ENCODE results near the gene CD320.

The CD320 gene

DNA sequence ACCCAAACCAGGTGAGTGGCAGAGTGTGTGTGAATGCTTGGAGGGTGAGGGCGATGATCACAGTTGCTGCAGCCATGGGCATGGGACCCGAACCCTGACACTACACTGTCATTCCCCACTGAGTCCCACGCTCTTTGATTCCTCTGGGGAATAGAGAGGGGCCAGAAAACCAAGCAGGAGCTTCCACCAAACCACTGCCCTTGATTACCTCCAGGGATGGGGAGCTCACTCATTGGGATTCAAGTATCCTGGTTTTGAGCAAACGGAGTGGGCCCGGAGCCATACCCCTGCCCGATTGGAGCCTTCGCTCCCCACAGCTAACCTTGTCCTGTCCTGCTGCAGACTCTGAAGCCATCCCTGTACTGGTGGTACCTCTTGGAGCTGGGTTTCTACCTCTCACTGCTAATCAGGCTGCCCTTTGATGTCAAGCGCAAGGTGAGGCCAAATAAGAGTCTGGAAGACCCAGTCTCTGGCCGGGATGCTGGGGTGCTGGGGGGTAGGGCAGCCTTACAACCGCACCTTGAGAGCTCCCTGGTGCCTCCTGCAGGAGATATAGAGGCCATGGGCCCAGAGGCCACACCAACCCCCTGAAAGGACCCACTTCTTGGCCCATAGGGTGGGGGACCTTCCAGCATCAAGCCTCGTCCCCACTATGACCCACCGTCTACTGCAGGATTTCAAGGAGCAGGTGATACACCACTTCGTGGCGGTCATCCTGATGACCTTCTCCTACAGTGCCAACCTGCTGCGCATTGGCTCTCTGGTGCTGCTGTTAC is 51.7 kb downstream of the CD320 start:
- Histone ChIP-seq H3K27ac (no peak overlapping the region), H3K36me3 (peaks cover 33% of the 10 kb centered on the region)

GRCh38 chr19:8255426-8256125 is 52.6 kb downstream of the CD320 start:
- no peaks in the 10 kb centered on the region for H3K27me3 ChIP-seq (ENCODE audit: insufficient read depth, low read depth, severe bottlenecking)
- no peak overlapping the region for H3K4me3 ChIP-seq (ENCODE audit: low read depth, low read length)
- no peak overlapping the region for H3K27ac ChIP-seq
- no peak for DNase-seq
- TF ChIP-seq, protein P1, sequence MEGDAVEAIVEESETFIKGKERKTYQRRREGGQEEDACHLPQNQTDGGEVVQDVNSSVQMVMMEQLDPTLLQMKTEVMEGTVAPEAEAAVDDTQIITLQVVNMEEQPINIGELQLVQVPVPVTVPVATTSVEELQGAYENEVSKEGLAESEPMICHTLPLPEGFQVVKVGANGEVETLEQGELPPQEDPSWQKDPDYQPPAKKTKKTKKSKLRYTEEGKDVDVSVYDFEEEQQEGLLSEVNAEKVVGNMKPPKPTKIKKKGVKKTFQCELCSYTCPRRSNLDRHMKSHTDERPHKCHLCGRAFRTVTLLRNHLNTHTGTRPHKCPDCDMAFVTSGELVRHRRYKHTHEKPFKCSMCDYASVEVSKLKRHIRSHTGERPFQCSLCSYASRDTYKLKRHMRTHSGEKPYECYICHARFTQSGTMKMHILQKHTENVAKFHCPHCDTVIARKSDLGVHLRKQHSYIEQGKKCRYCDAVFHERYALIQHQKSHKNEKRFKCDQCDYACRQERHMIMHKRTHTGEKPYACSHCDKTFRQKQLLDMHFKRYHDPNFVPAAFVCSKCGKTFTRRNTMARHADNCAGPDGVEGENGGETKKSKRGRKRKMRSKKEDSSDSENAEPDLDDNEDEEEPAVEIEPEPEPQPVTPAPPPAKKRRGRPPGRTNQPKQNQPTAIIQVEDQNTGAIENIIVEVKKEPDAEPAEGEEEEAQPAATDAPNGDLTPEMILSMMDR (IDR thresholded peaks at IDR 0.05; ENCODE audit: low read depth, low read length): no peak
- H3K36me3 ChIP-seq: peaks cover 33% of the 10 kb centered on the region
- no peaks in the 10 kb centered on the region for H3K9me3 ChIP-seq (ENCODE audit: severe bottlenecking)

More for the DNA sequence above, 51.7 kb downstream of the CD320 start:
- no peaks in the 10 kb centered on the region for H3K27me3 ChIP-seq (ENCODE audit: insufficient read depth, low read depth, severe bottlenecking)
- TF ChIP-seq, protein P1 (IDR thresholded peaks at IDR 0.05; ENCODE audit: low read depth, low read length): no peak
- no peak overlapping the region for H3K4me3 ChIP-seq (ENCODE audit: low read depth, low read length)
- no peak for DNase-seq
- no peaks in the 10 kb centered on the region for H3K9me3 ChIP-seq (ENCODE audit: severe bottlenecking)

DNA sequence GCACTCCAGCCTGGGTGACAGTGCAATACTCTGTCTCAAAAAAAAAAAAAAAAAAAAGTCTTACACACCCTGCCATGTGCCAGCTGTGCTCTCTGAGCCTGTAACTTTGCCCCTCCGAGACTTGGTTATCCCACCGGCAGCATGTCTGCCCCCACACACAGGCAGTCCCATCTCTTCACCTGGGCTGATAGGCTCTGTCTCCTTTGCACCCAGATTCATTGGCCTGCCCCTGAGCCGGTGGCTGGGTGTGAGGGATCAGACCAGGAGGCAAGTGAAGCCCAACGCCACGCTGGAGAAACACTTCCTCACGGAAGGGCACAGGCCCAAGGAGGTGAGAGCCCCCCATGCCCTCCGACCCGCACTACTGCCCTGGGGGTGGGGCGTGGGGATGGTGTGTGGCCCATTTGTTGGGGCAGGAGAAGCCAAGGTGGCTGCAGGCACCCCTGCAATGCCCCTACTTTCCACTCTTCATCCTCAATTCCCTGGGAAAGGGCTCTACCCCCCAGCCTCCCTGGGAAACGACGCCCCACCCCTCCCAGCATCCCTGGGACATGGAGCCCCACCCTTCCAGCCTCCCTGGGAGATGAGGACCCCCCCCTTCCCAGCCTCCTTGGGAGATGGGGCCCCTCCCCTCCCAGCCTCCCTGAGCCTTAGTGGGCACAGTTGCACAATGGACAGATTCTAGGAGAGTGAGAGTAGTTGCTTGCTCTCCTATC is 53.7 kb downstream of the CD320 start:
- no peak overlapping the region for H3K27ac ChIP-seq
- no peak overlapping the region for H3K4me3 ChIP-seq (ENCODE audit: low read depth, low read length)
- peaks cover 33% of the 10 kb centered on the region for H3K36me3 ChIP-seq
- H3K9me3 ChIP-seq (ENCODE audit: severe bottlenecking): no peaks in the 10 kb centered on the region
- no peak for DNase-seq
- H3K27me3 ChIP-seq (ENCODE audit: insufficient read depth, low read depth, severe bottlenecking): no peaks in the 10 kb centered on the region
- TF ChIP-seq, protein P1 (IDR thresholded peaks at IDR 0.05; ENCODE audit: low read depth, low read length): no peak

- DNase-seq: no peak
- Histone ChIP-seq H3K27me3 (ENCODE audit: insufficient read depth, low read depth, severe bottlenecking) (no peaks in the 10 kb centered on the region), H3K27ac (no peak overlapping the region), H3K4me3 (ENCODE audit: low read depth, low read length) (no peak overlapping the region), H3K9me3 (ENCODE audit: severe bottlenecking) (no peaks in the 10 kb centered on the region), H3K36me3 (peaks cover 28% of the 10 kb centered on the region)
- TF ChIP-seq, protein P1 (IDR thresholded peaks at IDR 0.05; ENCODE audit: low read depth, low read length): no peak
These were observed 54.5 kb downstream of the CD320 start for GRCh38 chr19:8253678-8254077.

DNA sequence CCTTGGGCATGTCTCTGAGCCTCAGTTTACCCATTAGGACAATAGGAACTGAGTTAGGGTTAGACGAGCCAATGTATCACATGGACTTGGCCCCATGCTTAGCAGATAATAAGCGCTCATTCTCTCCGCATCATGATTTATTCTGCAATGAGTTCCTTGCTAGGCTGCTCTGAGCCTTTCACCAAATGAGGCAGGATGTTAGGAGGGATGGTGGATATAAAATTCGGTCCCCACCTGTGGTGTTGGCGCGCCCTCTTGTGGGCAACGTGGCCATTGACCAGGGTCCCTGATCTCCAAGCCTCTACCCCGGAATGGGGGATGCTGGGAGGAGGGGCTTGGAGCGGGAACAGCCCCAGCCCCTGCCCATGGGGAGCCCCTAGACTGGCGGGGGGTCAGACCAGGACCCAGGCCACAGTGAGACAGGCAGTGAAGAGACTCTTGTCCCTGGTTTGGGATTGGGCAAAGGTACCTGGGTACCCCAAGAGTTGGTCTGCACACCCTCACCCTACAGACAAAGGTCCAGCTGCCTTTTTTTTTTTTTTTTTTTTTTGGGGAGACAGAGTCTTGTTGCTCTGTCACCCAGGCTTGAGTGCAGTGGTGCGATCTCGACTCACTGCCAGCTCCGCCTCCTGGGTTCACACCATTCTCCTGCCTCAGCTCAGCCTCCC is 55.1 kb downstream of the CD320 start:
- TF ChIP-seq, protein P1 (IDR thresholded peaks at IDR 0.05; ENCODE audit: low read depth, low read length): peak; percentile 88
- Histone ChIP-seq H3K9me3 (ENCODE audit: severe bottlenecking) (no peaks in the 10 kb centered on the region), H3K4me3 (ENCODE audit: low read depth, low read length) (no peak overlapping the region), H3K36me3 (peaks cover 24% of the 10 kb centered on the region), H3K27me3 (ENCODE audit: insufficient read depth, low read depth, severe bottlenecking) (no peaks in the 10 kb centered on the region), H3K27ac (no peak overlapping the region)
- DNase-seq: peak; percentile 82

All from WERI-Rb-1 (cell line).